K562 (cell line): Measurements from ENCODE around the gene CDC37. TPM values are rescaled to one million over a fixed set of nuclear protein-coding genes. Genes with fewer than 3 reads are reported as not detected.

Experiments used
- FOXA1 ChIP-seq: fragments of 450-650 bp; IDR thresholded peaks from 2 replicates; pipeline ENCODE4 v1.6.1; 2016; ENCODE audit warnings: mild to moderate bottlenecking, borderline replicate concordance
- HDAC1 ChIP-seq, 2 experiments: fragments of 450-650 bp; IDR thresholded peaks; 2 replicates each; pipeline ENCODE4 v1.6.1; 2016 to 2017; ENCODE audit warnings: inconsistent platforms in 1 of 2, mild to moderate bottlenecking in 1 of 2, moderate library complexity in 1 of 2
- RBM14 ChIP-seq: fragments of 200-400 bp; formaldehyde crosslinking; IDR thresholded peaks from 2 replicates; pipeline ENCODE4 v1.6.1; 2018; ENCODE audit warnings: low read depth, mild to moderate bottlenecking, low read length, moderate library complexity, borderline replicate concordance; ENCODE audit not compliant: insufficient read depth
- SIN3B ChIP-seq: fragments of 450-650 bp; IDR thresholded peaks from 2 replicates; pipeline ENCODE4 v1.6.1; 2017; ENCODE audit warnings: low read depth, mild to moderate bottlenecking, moderate library complexity
- SP1 ChIP-seq: sonication (generic); formaldehyde crosslinking; IDR thresholded peaks from 2 replicates; pipeline ENCODE4 v1.8.1; 2022; ENCODE audit warnings: mild to moderate bottlenecking, missing genetic modification reagents
- USF1 ChIP-seq: sonication (generic); formaldehyde crosslinking; IDR thresholded peaks from 2 replicates; pipeline ENCODE4 v1.9.0; 2022; ENCODE audit warnings: mild to moderate bottlenecking, missing genetic modification reagents
- ZNF197 ChIP-seq: fragments of 200-800 bp; sonication (Bioruptor generic); IDR thresholded peaks from 2 replicates; pipeline ENCODE4 v1.6.1; 2016; ENCODE audit warnings: low read depth, missing genetic modification characterization, missing compliant biosample characterization
- ZNF551 ChIP-seq: fragments of 250-450 bp; sonication (Bioruptor Pico); IDR thresholded peaks from 2 replicates; pipeline ENCODE4 v1.5.0; 2021; ENCODE audit warnings: mild to moderate bottlenecking, moderate library complexity
- ZNF57 ChIP-seq: fragments of 450-650 bp; formaldehyde crosslinking; IDR thresholded peaks from 2 replicates; pipeline ENCODE4 v1.4.0; 2020; ENCODE audit warnings: mild to moderate bottlenecking, moderate library complexity
- ZSCAN32 ChIP-seq: fragments of 450-650 bp; formaldehyde crosslinking; IDR thresholded peaks from 2 replicates; pipeline ENCODE4 v1.4.0; 2020; ENCODE audit warnings: mild to moderate bottlenecking, moderate library complexity
- polyA plus RNA-seq, 8 experiments: library from polyadenylated mRNA; depleted of rRNA in 4 of 8; stranded (reverse) in 5 of 8; unstranded in 3 of 8; fragments of >200 nt; fragmentation: Nextera tagmentation in 2 of 8; fragmentation: Illumina TruSeq in 1 of 8; extraction: Ambion mirVana in 2 of 8; extraction: Trizol in 1 of 8; gene quantifications; 2 replicates each; pipeline versions ENCODE4 v1.2.1 to v1.2.3, GENCODE V29; 2011 to 2014; ENCODE audit warnings: inconsistent platforms in 1 of 8, missing spikeins in 1 of 8
- total RNA-seq, 7 experiments: library from RNA; depleted of rRNA in 6 of 7; stranded (reverse); fragments of >200 nt in 6 of 7; fragmentation: Illumina TruSeq in 2 of 7; extraction: Trizol in 2 of 7; gene quantifications; 2 replicates each; pipeline versions ENCODE4 v1.2.1 to v1.2.3, GENCODE V29; 2011 to 2021; ENCODE audit warnings: low replicate concordance in 1 of 7
- TF ChIP-seq, protein P1 (sequence below): fragments of 250-450 bp; sonication (Bioruptor Pico); IDR thresholded peaks from 2 replicates; pipeline ENCODE4 v1.4.0; 2020
- TF ChIP-seq, protein P2 (sequence below): fragments of 450-650 bp; IDR thresholded peaks from 2 replicates; pipeline ENCODE4 v1.7.0; 2016; ENCODE audit warnings: borderline replicate concordance
- TF ChIP-seq, protein P3 (sequence below): sonication (generic); formaldehyde crosslinking; IDR thresholded peaks from 2 replicates; pipeline ENCODE4 v1.8.0; 2023; ENCODE audit warnings: missing genetic modification reagents, mild to moderate bottlenecking, borderline replicate concordance

CDC37 gene
- total and polyA plus RNA-seq, 9 of the 15 experiments (the other 6 are each of a cell fraction or from before 2014, with no cell fraction given): 6.6 to 538 (median 227) TPM

DNA sequence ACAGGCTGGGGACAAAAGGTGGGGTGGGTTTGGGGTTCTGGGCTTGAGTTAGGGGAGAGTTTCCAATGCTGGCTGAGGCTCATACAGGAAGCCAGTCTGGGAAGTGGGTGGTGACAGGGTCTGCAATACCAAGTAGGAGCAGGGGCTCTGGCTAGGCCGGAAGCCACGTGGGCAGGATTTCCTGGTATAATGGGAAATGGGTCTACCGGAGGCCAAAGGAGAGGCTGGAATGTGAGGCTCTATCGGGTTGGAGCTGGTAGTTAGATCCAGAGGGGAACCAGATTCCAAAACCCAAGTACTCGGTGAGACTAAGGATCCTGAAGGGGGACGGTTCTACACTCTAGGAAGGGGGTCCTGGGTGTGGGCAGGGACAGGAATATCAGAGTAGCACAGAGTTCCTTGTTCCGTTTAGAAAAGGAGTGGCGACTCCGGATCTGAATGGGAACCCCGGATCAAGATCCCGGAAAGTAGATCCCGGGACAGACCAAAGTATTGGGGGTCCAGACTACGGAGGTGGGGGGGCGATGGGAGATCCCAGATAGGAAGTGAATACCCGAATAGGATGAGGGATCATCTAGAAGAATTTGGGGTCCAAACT lies 802 bp downstream of the CDC37 start (continued):
- TF ChIP-seq, protein P1, sequence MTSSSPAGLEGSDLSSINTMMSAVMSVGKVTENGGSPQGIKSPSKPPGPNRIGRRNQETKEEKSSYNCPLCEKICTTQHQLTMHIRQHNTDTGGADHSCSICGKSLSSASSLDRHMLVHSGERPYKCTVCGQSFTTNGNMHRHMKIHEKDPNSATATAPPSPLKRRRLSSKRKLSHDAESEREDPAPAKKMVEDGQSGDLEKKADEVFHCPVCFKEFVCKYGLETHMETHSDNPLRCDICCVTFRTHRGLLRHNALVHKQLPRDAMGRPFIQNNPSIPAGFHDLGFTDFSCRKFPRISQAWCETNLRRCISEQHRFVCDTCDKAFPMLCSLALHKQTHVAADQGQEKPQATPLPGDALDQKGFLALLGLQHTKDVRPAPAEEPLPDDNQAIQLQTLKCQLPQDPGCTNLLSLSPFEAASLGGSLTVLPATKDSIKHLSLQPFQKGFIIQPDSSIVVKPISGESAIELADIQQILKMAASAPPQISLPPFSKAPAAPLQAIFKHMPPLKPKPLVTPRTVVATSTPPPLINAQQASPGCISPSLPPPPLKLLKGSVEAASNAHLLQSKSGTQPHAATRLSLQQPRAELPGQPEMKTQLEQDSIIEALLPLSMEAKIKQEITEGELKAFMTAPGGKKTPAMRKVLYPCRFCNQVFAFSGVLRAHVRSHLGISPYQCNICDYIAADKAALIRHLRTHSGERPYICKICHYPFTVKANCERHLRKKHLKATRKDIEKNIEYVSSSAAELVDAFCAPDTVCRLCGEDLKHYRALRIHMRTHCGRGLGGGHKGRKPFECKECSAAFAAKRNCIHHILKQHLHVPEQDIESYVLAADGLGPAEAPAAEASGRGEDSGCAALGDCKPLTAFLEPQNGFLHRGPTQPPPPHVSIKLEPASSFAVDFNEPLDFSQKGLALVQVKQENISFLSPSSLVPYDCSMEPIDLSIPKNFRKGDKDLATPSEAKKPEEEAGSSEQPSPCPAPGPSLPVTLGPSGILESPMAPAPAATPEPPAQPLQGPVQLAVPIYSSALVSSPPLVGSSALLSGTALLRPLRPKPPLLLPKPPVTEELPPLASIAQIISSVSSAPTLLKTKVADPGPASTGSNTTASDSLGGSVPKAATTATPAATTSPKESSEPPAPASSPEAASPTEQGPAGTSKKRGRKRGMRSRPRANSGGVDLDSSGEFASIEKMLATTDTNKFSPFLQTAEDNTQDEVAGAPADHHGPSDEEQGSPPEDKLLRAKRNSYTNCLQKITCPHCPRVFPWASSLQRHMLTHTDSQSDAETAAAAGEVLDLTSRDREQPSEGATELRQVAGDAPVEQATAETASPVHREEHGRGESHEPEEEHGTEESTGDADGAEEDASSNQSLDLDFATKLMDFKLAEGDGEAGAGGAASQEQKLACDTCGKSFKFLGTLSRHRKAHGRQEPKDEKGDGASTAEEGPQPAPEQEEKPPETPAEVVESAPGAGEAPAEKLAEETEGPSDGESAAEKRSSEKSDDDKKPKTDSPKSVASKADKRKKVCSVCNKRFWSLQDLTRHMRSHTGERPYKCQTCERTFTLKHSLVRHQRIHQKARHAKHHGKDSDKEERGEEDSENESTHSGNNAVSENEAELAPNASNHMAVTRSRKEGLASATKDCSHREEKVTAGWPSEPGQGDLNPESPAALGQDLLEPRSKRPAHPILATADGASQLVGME: no peak
- TF ChIP-seq RBM14: no peak
- no peak for TF ChIP-seq ZNF197 (CRISPR knock-in tag)
- TF ChIP-seq, protein P2, sequence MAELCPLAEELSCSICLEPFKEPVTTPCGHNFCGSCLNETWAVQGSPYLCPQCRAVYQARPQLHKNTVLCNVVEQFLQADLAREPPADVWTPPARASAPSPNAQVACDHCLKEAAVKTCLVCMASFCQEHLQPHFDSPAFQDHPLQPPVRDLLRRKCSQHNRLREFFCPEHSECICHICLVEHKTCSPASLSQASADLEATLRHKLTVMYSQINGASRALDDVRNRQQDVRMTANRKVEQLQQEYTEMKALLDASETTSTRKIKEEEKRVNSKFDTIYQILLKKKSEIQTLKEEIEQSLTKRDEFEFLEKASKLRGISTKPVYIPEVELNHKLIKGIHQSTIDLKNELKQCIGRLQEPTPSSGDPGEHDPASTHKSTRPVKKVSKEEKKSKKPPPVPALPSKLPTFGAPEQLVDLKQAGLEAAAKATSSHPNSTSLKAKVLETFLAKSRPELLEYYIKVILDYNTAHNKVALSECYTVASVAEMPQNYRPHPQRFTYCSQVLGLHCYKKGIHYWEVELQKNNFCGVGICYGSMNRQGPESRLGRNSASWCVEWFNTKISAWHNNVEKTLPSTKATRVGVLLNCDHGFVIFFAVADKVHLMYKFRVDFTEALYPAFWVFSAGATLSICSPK: no peak
- peak; percentile 46; the same call in 1 of the 2 replicates for TF ChIP-seq USF1 (CRISPR knock-in tag)
- no peak for TF ChIP-seq SIN3B
- no peak for TF ChIP-seq ZNF57 (CRISPR knock-in tag)
- no peak for TF ChIP-seq FOXA1
- no peak for TF ChIP-seq SP1
- TF ChIP-seq, protein P3, sequence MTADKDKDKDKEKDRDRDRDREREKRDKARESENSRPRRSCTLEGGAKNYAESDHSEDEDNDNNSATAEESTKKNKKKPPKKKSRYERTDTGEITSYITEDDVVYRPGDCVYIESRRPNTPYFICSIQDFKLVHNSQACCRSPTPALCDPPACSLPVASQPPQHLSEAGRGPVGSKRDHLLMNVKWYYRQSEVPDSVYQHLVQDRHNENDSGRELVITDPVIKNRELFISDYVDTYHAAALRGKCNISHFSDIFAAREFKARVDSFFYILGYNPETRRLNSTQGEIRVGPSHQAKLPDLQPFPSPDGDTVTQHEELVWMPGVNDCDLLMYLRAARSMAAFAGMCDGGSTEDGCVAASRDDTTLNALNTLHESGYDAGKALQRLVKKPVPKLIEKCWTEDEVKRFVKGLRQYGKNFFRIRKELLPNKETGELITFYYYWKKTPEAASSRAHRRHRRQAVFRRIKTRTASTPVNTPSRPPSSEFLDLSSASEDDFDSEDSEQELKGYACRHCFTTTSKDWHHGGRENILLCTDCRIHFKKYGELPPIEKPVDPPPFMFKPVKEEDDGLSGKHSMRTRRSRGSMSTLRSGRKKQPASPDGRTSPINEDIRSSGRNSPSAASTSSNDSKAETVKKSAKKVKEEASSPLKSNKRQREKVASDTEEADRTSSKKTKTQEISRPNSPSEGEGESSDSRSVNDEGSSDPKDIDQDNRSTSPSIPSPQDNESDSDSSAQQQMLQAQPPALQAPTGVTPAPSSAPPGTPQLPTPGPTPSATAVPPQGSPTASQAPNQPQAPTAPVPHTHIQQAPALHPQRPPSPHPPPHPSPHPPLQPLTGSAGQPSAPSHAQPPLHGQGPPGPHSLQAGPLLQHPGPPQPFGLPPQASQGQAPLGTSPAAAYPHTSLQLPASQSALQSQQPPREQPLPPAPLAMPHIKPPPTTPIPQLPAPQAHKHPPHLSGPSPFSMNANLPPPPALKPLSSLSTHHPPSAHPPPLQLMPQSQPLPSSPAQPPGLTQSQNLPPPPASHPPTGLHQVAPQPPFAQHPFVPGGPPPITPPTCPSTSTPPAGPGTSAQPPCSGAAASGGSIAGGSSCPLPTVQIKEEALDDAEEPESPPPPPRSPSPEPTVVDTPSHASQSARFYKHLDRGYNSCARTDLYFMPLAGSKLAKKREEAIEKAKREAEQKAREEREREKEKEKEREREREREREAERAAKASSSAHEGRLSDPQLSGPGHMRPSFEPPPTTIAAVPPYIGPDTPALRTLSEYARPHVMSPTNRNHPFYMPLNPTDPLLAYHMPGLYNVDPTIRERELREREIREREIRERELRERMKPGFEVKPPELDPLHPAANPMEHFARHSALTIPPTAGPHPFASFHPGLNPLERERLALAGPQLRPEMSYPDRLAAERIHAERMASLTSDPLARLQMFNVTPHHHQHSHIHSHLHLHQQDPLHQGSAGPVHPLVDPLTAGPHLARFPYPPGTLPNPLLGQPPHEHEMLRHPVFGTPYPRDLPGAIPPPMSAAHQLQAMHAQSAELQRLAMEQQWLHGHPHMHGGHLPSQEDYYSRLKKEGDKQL: no peak
- no peak for TF ChIP-seq ZNF551
- peak in 1 of 2 experiments; percentile 46; a peak in 1 of 4 replicates for TF ChIP-seq HDAC1 (IDR thresholded peaks at IDR 0.05)
- TF ChIP-seq ZSCAN32 (CRISPR knock-in tag): no peak
